ENCODE data around the gene PMEPA1.

Gene PMEPA1

DNA sequence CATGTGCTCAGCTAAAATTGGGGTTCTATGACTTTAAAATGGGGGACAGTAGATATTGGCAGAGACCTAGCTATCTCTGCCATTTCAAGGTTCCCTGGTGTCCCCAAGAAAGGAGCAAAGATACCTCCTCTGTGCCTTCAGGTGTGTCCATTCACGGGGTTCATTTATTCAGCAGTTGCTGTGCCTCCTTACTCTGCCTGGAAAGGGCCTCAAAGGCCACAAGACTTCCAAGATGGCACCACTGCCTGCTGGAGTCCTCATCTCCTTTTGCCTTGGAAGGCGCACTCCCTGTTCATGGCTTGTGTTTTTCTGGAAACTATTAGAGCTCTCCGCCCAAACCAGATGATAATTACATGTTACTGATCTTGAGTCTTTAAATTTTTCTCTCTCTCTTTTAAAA, 85.7 kb downstream of the PMEPA1 start:
- H3K79me2 ChIP-seq (ENCODE audit: low read length) = no peaks in the 10 kb centered on the region
- H3K9me3 ChIP-seq (ENCODE audit: insufficient read depth, low read length) = peaks cover 9% of the 10 kb centered on the region
- no peak overlapping the region for H3K4me3 ChIP-seq (ENCODE audit: low read length)
- peaks cover 43% of the 10 kb centered on the region for H3K27me3 ChIP-seq (ENCODE audit: low read depth, low read length)
- no peaks in the 10 kb centered on the region for H4K20me1 ChIP-seq (ENCODE audit: insufficient read depth, low read length)
- no peak overlapping the region for H3K4me2 ChIP-seq (ENCODE audit: low read length)
- H3K36me3 ChIP-seq (replicated peaks; ENCODE audit: low read depth, low read length) = no peaks in the 10 kb centered on the region
- no peak overlapping the region for H2AFZ ChIP-seq (ENCODE audit: low read depth, low read length)
- no peak overlapping the region for H3K27ac ChIP-seq (ENCODE audit: low read length)
- H3K9ac ChIP-seq (ENCODE audit: low read length) = no peak overlapping the region
- TF ChIP-seq, protein P1, sequence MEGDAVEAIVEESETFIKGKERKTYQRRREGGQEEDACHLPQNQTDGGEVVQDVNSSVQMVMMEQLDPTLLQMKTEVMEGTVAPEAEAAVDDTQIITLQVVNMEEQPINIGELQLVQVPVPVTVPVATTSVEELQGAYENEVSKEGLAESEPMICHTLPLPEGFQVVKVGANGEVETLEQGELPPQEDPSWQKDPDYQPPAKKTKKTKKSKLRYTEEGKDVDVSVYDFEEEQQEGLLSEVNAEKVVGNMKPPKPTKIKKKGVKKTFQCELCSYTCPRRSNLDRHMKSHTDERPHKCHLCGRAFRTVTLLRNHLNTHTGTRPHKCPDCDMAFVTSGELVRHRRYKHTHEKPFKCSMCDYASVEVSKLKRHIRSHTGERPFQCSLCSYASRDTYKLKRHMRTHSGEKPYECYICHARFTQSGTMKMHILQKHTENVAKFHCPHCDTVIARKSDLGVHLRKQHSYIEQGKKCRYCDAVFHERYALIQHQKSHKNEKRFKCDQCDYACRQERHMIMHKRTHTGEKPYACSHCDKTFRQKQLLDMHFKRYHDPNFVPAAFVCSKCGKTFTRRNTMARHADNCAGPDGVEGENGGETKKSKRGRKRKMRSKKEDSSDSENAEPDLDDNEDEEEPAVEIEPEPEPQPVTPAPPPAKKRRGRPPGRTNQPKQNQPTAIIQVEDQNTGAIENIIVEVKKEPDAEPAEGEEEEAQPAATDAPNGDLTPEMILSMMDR (IDR thresholded peaks at IDR 0.05; ENCODE audit: low read depth, low read length) = no peak
- no peak for TF ChIP-seq EZH2phosphoT487 (IDR thresholded peaks at IDR 0.05; ENCODE audit: low read depth)
- peaks cover 45% of the 10 kb centered on the region for H3K4me1 ChIP-seq (ENCODE audit: low read length)

DNA sequence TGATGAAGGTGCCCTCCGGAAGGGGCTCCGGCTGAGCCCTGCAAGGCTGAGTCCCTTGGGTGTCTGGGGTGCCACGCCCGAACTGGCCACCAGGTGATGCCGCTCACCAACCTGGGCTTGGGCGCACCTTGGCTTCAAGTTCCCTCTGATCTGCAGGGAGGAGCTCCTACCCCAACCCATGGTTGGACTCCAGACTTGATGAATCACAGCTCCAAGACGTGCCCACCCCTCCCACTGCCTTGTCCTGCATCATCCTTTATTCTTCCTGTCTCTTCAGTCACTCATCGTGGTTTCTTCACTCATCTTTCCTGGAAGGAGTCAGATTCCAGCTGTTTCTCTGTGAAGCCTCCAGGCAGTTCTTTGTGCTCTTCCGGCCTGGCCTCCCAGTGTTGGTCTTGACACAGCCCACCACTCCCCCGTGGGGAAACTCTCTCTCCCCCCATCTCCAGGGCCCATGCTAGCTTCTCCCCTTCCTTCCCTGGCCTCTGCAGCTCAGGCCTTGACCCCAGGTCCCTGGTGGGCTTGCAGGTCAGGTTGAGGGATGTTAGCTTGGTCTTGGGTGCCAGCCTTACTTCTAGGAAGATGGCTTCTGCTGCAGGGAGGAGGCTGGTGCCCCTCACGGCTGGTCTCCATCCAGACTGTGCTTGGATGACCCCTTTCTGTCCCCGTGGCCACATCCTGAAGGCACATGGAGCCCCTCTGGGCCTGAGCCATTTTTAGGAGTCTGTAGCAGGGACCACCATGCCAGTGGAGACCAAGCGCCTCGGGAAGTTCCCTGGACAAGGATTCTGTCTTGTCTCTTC, 87.0 kb downstream of the PMEPA1 start:
- Histone ChIP-seq H3K9me3 (ENCODE audit: insufficient read depth, low read length) (peaks cover 9% of the 10 kb centered on the region), H2AFZ (ENCODE audit: low read depth, low read length) (no peak overlapping the region)

DNA sequence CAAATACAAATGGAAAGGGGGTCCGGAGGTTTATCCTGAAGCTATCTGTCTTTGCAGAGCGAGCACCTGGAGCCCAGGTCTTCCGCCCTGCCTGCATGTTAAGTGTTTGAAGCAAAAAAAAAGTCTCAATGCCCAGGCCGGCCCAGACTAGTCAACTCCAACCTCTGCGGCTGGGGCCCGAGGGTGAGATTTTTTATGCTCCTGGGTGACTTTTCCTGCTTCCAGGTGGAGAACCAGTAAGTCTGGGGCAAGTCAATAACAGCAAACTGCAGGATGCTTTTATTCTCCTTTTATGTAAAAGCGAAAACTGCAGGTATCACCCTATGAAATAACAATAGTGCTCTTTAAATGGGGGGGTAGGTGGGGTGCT, 87.6 kb downstream of the PMEPA1 start:
- Histone ChIP-seq H4K20me1 (ENCODE audit: insufficient read depth, low read length) (no peaks in the 10 kb centered on the region), H3K27me3 (ENCODE audit: low read depth, low read length) (peaks cover 57% of the 10 kb centered on the region), H3K9ac (ENCODE audit: low read length) (no peak overlapping the region), H3K36me3 (replicated peaks; ENCODE audit: low read depth, low read length) (no peaks in the 10 kb centered on the region), H3K4me2 (ENCODE audit: low read length) (peak overlapping the region; percentile 98), H2AFZ (ENCODE audit: low read depth, low read length) (no peak overlapping the region), H3K4me1 (ENCODE audit: low read length) (peaks cover 52% of the 10 kb centered on the region), H3K4me3 (ENCODE audit: low read length) (no peak overlapping the region), H3K79me2 (ENCODE audit: low read length) (no peaks in the 10 kb centered on the region), H3K9me3 (ENCODE audit: insufficient read depth, low read length) (peaks cover 9% of the 10 kb centered on the region), H3K27ac (ENCODE audit: low read length) (no peak overlapping the region)
- no peak for TF ChIP-seq EZH2phosphoT487 (IDR thresholded peaks at IDR 0.05; ENCODE audit: low read depth)
- TF ChIP-seq, protein P1 (IDR thresholded peaks at IDR 0.05; ENCODE audit: low read depth, low read length) = no peak

More for the DNA sequence above, 87.0 kb downstream of the PMEPA1 start:
- Histone ChIP-seq H3K4me1 (ENCODE audit: low read length) (peaks cover 51% of the 10 kb centered on the region), H3K27ac (ENCODE audit: low read length) (no peak overlapping the region), H3K9ac (ENCODE audit: low read length) (no peak overlapping the region), H3K4me3 (ENCODE audit: low read length) (no peak overlapping the region), H3K4me2 (ENCODE audit: low read length) (peak overlapping the region; percentile 98), H4K20me1 (ENCODE audit: insufficient read depth, low read length) (no peaks in the 10 kb centered on the region), H3K36me3 (replicated peaks; ENCODE audit: low read depth, low read length) (no peaks in the 10 kb centered on the region), H3K79me2 (ENCODE audit: low read length) (no peaks in the 10 kb centered on the region), H3K27me3 (ENCODE audit: low read depth, low read length) (peaks cover 51% of the 10 kb centered on the region)
- TF ChIP-seq EZH2phosphoT487 (IDR thresholded peaks at IDR 0.05; ENCODE audit: low read depth) = no peak
- TF ChIP-seq, protein P1 (IDR thresholded peaks at IDR 0.05; ENCODE audit: low read depth, low read length) = peak; percentile 99

DNA sequence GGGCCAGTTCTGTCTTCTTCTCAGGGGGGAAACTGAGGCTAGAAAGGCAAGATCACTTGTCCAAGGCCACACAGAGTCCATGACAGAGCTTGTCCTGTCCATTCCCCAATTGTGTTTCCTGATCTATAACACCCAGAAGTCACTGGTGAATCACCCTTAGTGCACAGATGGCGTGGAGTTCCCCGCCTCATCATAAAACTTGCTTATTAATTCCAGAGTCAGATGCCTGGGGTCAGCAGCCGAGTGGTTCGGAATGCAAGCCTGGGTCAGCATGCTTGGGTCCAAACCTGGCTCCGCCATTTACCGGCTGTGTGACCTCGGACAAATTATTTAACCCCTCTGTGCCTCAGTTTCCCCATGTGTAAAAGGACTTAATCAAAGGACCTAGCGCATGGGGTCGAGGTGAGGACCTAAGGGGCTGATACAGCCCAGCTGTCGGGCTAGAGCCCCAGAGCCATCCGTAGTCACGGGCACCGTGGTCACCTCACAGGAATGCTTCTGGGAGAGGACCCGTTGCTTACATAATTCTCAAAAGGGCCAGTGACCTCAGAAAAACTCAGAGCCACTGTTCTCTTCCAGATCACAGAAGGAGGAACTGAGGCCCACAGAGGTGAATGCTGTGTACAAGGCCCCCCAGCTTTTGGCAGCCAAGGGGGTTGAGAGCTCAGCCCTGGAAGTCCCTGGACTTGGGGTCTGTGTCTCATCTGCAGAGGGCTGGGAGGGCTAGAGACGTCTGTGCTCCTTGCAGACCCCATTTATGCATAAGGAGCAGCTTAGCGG, 88.2 kb downstream of the PMEPA1 start:
- Histone ChIP-seq H3K4me1 (ENCODE audit: low read length) (peaks cover 52% of the 10 kb centered on the region), H3K79me2 (ENCODE audit: low read length) (no peaks in the 10 kb centered on the region), H3K9ac (ENCODE audit: low read length) (peak overlapping the region; percentile 52; the same call in 1 of the 2 replicates), H3K27ac (ENCODE audit: low read length) (peak overlapping the region; percentile 78), H3K27me3 (ENCODE audit: low read depth, low read length) (peaks cover 61% of the 10 kb centered on the region), H3K36me3 (replicated peaks; ENCODE audit: low read depth, low read length) (no peaks in the 10 kb centered on the region), H3K4me2 (ENCODE audit: low read length) (peak overlapping the region; percentile 98), H3K9me3 (ENCODE audit: insufficient read depth, low read length) (peaks cover 9% of the 10 kb centered on the region), H3K4me3 (ENCODE audit: low read length) (peak overlapping the region; percentile 74), H4K20me1 (ENCODE audit: insufficient read depth, low read length) (no peaks in the 10 kb centered on the region), H2AFZ (ENCODE audit: low read depth, low read length) (no peak overlapping the region)
- no peak for TF ChIP-seq EZH2phosphoT487 (IDR thresholded peaks at IDR 0.05; ENCODE audit: low read depth)
- TF ChIP-seq, protein P1 (IDR thresholded peaks at IDR 0.05; ENCODE audit: low read depth, low read length) = no peak

Measured in OCI-LY3 (cell line).